Measurements from ENCODE around the gene WDR77.

DNA sequence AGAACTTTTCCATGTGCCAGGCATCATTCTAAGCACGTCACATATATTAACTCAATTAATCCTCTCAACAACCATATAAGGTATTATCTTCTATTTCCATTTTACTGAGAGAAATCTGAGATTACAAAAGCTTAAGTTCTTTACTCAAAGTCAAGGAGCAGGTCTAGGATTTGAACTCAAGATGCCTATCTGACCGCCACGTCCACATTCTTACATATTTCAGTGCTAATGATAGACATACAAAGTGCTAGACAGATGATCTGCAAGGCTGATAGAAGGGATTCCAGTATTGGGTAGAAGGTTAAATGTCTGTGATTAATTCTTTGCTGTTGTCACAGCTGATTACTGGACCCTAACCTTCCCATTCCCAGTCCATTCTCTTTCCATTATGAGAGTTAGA is 4.7 kb upstream of the WDR77 start:
- TF ChIP-seq, protein P1, sequence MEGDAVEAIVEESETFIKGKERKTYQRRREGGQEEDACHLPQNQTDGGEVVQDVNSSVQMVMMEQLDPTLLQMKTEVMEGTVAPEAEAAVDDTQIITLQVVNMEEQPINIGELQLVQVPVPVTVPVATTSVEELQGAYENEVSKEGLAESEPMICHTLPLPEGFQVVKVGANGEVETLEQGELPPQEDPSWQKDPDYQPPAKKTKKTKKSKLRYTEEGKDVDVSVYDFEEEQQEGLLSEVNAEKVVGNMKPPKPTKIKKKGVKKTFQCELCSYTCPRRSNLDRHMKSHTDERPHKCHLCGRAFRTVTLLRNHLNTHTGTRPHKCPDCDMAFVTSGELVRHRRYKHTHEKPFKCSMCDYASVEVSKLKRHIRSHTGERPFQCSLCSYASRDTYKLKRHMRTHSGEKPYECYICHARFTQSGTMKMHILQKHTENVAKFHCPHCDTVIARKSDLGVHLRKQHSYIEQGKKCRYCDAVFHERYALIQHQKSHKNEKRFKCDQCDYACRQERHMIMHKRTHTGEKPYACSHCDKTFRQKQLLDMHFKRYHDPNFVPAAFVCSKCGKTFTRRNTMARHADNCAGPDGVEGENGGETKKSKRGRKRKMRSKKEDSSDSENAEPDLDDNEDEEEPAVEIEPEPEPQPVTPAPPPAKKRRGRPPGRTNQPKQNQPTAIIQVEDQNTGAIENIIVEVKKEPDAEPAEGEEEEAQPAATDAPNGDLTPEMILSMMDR (IDR thresholded peaks at IDR 0.05; ENCODE audit: insufficient read depth, low read length, poor library complexity, severe bottlenecking): no peak
- no peak for TF ChIP-seq EZH2phosphoT487 (conservative IDR thresholded peaks at IDR 0.05; ENCODE audit: low read length)
